ENCODE measurements around the gene SLC30A2.

The SLC30A2 gene

DNA sequence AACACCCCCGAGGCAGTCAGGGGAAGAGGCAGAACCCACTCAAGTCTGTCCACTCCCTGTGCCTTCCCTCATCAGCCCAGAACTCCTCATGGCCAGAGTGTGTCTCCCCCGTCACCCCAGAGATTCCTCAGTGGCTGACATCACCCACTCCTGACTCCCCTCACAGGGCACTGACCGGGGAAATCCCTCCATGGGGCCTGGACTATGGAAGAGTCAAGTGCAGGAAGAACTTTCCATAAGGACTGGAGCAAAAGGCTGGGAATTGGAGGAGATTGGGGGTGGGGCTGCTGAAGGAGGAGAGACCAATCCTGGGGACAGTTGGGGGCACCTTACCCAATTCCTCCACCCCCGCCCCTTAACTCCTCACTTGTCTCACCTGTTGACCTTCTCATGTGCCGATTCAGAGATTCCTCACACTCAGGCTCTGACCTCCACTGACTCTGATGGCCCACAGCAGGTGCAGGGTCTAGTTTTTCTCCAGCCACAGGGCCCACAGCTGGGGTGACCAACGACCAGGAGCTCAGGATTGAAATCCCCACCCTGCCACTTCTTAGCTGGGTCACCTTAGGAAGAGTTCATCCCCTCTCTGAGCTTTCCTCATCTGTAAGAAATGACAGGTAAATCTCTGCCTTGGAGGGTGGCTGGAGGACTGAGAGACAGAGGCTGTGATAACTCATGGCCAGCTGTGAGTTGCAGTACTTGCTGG lies 24.8 kb downstream of the SLC30A2 start:
- no peak for DNase-seq

DNA sequence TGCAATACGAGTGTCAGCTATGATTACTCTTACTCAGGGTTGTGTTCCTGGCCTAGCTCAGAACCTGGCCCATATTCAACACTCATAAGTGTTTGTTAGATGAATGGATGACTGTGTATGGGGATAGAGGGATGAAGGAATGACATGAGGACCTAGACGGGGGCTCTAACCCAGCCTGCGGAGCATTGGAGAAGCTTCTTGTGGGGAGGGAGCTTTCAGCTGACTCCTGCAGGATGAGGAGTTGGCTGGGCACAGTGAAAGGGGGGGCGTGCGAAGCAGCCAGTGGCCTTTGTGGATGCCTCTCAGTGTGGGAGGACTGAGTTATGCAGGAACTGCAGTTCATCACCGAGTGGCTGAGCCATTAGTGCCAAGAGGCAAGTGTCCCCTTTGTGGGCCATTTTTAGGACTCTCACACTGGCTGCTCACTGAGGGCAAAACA lies 25.6 kb downstream of the SLC30A2 start:
- DNase-seq, result no peak

DNA sequence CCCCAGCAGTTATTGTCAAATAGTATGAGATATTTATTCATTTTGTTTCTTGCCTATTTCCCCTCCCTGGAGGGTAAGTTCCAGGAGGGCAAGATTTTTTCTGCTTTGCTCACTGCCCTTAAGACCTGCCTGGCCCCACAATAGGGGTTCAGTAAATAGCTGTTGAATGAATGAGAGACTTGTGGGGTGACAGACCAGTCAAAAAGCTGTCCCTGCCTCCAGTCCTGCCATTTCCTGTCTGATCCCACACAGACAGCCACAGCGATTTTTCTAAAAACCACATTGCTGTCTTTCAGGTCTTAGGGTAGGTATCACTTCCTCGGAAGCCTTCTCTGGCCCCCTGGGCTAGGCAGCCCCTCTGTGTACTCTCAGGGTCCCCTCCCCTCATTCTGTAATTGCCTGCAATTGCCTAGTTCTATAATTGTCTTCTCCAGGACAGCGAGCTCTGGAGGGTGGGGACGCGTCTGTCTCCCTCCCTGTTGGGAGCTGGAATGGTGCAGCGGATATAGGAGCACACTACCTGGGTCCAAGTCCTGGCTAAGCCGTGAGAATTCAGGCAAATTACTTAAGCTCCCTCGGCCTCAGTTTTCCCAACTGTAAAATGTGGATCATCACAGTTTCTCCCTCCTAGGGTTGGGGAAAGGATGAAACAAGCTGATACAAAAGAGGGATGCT lies 26.1 kb downstream of the SLC30A2 start:
- DNase-seq, result no peak

DNA sequence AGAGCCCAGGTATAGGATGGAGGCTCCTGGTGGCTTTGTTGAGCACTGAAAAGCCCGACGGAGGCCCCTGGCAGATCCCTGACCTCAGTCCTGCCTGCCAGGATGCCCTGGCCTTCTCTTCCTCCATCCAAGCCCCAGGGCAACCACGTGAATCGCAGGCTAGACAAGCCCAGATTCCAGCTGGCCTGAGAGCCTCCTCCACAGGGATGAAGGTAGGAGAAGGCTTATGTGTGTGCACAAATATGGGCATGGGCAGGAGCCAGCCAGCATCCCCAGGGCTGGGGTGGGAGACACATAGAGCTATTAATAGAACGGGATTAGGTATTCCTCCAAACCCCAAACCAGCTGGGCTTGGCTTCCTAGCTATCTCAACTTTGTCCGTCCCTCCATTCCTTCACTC lies 28.3 kb downstream of the SLC30A2 start:
- DNase-seq, result no peak

DNA sequence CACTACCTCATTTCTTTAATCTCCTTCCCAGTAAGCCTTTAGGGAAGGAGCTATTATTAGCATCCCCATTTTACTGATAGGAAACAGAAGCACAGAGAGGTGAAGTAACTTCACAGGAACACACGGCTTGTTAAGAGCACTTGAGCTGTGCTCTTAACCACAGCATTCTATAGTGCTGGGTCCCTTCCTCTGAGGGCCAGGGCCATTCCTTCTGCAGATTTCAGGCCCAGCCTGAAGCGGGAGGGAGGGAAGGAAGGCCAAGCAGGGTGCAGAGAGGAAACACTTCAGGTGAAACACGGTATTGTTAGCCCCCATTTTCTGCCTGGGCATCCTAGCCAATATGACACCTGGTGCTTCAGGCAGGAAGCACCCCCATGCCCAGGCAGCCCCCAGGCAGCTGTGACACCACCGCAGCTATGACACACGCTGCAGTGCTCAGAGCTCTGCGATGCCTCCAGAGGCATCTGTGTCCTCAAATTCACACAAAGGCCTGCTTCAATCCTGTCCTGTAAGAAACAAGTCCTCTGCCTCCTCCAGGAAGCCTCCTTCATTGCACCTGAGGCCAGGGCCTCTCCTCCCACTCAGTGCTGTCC lies 28.9 kb downstream of the SLC30A2 start:
- no peak for DNase-seq

GRCh38 chr1:26016258-26016952 lies 29.5 kb downstream of the SLC30A2 start:
- DNase-seq, result no peak

GRCh38 chr1:26015358-26015757 lies 30.6 kb downstream of the SLC30A2 start:
- no peak for DNase-seq

GRCh38 chr1:26014179-26014578 lies 31.7 kb downstream of the SLC30A2 start:
- no peak for DNase-seq

DNA sequence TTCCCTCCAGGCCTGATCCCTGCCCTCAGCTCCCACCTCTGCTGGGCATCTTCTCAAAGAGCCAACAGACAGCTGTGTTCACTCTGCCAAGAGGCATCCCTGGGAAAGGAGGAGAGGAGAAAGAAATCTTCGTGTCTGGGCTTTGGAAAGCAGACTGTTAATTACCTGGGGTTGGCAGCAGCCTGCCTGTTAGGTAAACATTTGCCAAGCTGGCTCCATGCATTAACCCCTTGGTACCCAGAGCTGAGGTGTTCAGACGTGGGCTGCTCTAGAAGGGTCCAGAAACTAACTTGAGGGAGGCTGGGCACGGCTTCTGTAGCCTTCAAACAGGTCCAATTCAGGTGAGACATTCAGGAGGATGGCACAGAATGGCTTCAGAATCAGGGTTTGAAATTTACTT lies 33.1 kb downstream of the SLC30A2 start:
- DNase-seq, result no peak

- DNase-seq, result no peak
These were observed 35.1 kb downstream of the SLC30A2 start for GRCh38 chr1:26010825-26011224.

DNA sequence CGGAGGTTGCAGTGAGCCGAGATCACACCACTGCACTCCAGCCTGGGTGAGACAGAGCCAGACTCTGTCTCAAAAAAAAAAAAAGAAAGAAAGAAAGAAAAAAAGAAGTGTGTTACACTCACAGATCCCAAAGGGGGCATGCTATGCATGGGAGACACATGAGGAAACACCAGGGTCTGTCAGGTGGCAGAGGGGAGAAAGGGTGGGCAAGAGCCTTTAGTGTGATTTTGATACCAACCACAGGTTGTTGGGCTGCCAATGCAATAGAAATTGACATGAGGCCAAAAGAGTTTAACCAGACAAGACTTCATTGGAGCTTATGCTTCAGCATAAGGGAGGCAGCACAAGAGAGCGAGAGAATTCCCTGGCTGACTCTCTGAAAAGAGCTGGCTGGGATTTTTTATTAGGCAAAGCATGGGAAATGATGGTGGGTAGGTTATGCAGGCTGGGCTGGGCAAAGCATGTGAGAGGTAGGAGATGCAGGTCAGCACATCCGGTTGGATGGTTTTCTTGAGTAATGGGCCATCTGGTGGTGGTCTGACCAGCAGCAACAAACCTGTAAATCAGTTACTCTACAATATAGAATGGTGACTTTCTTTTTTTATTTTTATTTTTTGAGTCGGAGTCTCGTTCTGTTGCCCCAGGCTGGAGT lies 36.0 kb downstream of the SLC30A2 start:
- peak; percentile 10 for DNase-seq

DNA sequence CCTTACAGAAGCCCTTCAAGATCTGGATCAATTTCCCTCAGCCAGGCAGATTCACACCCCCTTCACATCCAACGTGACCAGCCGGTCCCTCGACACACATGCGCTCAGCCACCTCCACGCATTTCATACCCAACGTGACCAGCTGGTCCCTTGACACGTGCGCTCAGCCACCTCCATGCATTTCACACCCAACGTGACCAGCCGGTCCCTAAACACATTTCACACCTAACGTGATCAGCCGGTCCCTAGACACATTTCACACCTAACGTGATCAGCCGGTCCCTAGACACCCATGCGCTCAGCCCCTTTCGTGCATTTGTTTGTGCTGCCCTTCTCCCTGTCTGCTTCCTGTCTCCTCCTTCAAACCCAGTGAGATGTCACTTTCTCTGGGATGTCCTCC lies 39.2 kb downstream of the SLC30A2 start:
- DNase-seq, result no peak

- DNase-seq, result no peak
These were observed 40.3 kb downstream of the SLC30A2 start for GRCh38 chr1:26005434-26006105.

DNA sequence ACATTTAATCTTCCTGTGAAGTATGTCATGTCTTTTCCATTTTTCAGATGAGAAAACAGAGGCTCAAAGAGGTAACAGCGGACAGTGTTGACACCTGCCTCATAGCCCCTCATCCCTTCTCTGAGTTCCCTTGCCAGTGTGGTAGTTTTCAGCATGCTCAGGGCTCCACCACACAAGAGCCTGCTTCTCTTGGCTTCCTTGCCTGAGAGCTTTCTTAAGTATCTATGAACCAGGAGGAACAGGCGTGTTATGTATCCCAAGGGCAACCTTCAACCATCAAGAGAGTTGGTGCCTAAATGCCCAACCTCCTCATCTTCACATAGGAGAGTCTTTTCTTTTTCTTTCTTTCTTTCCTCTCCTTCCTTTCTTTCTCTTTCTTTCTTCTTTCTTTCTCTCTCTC lies 42.2 kb downstream of the SLC30A2 start:
- DNase-seq, result no peak

GRCh38 chr1:26003262-26003661 lies 42.7 kb downstream of the SLC30A2 start:
- DNase-seq, result no peak

DNA sequence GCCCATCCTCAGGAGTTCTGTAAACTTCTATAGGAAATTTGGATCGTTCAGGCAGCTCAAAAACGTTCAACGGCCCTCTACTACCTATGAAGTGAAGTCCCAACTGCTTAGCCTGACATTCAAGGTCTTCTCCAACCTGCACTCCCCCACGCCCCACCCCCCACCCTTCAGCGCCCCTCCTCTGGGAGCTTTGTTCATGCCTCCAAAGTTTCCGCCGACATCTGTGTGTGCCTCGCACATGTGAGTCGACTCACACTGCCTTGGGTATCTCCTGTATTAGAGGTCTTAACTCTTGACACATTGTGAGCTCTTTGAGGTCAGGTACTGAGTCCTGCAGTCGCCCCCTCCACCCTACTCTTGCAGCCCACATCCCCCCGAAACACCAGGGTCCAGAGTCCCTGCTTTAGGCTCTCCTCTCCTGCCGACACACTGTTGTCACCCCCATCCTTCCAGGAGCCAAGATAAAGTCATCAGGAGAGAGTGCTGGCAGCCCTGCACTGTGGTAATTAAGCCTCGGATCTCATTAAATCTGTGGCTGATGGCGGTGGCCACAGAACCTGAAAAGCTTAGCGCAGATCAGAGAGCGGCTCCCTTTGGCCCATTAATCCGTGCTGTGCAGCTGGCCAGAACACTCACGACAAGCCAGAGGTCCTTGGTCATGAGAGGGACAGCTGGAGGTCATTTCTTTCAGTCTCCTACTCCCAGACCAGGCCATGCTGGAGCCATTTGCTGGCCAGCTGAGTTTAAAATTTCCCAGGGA lies 46.7 kb downstream of the SLC30A2 start:
- no peak for DNase-seq

DNA sequence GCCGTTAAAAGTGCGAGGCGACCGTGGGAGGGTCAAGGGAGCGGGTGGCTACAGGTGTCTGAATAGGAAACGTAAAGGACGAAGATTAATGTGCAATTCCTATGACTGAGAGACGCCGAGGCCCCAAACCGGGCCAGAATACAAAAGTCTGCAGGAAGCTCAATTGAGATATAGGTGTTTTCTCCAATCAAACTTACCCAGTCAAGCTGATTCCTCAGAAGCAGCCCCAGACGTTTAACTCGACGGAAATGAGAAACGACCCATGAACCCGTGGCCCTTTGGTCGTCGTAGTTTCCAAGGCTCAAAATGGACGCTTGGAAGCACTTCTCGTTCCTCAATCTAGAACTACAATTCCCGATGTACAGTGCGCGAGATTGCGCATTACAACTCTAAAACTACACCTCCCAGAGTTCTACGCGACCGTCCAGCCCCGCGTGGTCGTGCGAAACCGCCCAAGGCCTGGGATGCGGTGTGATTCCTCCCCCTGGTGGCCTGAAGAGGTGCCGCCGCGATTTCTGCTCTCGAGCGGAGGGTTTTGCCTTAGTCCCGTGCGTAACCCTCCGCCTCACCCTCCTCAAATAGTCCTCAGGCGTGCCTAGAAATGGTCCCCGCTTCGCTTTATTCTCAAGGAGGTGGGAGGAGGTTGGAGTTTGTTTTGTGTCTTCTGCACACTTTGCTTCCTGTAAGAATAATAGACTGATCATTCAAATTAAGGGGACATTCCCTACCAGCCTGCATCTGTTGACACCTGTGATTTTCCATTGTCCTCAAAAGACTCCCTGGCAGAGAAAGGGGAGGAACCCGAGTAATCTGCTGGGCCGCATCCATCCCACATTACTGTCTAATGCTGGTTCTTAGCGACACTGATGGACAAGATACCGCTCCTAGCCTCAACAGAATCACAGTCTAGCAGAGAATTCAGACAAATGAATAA lies 47.8 kb downstream of the SLC30A2 start, which contains the start of gene PAFAH2:
PAFAH2 (minus strand) TSS at position 236 of the 934 bp plus-strand sequence. CDS start 7,247 bp downstream, outside the sequence.
- DNase-seq, result peak; percentile 98

- DNase-seq, result no peak
These were observed 48.7 kb downstream of the SLC30A2 start for GRCh38 chr1:25996966-25997827.

- DNase-seq, result no peak
These were observed 51.3 kb downstream of the SLC30A2 start for GRCh38 chr1:25994402-25995150.

Measured in NCI-H526 treated with DMSO at 0.1 percent for 48 hours (cell line).